D721Med (cell line): Measurements from ENCODE around the gene PSMD7.
"Not testable (repeated sequence)": the region's sequence is repeated elsewhere in the genome, so short reads cannot be mapped to it uniquely, and the experiment has no call there.

Experiments
- DNase-seq: peaks from one replicate; pipeline ENCODE4 v3.0.0; 2011; ENCODE audit warnings: low spot score; ENCODE audit not compliant: insufficient read length
- FAIRE-seq: peaks from 2 replicates; lab custom pipeline; 2011; peaks lifted over from hg19 to GRCh38; lab: Jason Lieb, UNC
- CTCF ChIP-seq: IDR thresholded peaks from 2 replicates; pipeline ENCODE4 v1.5.1; 2012; ENCODE audit warnings: mild to moderate bottlenecking, control low read depth; ENCODE audit not compliant: insufficient read depth; ENCODE audit errors: missing control alignments

Gene PSMD7

DNA sequence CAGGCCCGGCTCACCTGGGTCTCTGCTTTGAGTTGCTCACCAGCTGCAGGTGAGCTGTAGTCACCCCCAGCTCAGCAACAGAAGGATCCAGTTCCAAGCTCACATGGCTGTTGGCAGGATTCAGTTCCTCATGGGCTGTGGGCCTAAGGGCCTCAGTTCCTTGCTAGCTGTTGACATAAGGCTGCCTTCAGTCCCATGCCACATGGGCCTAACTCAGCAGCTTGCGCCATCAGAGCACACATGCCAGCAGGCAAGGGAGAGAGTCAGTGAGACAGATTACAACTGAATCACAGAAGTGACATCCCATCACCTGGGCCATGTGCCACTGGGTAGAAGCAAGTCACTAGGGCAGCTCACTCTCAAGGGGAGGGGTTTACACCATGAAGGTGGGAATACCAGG, 24.7 kb downstream of the PSMD7 start:
- TF ChIP-seq CTCF: no peak
- FAIRE-seq: no peak
- no peak for DNase-seq

DNA sequence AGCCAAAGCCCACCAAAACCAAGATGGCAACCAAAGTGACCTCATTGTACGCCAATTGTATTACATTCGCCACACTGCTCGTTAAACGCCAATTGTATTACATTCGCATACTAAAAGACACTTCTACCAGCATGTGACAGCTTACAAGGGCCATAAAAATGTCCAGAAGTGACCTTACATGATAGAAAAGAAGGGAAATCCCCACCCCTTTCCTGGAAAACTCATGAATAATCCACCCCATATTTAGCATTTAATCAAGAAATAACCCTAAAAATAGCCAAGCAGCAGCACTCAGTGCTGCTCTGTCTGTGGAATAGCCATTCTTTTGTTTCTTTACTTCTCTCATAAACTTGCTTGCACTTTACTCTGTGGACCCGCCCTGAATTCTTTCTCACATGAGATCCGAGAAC, 25.7 kb downstream of the PSMD7 start:
- no peak for DNase-seq
- FAIRE-seq: no peak
- no peak for TF ChIP-seq CTCF

- not testable (repeated sequence) for DNase-seq, FAIRE-seq
These were observed 28.2 kb downstream of the PSMD7 start for GRCh38 chr16:74324777-74325176.

GRCh38 chr16:74325641-74326040, 29.0 kb downstream of the PSMD7 start:
- TF ChIP-seq CTCF: no peak
- FAIRE-seq: no peak

GRCh38 chr16:74328346-74328745, 31.7 kb downstream of the PSMD7 start:
- FAIRE-seq, DNase-seq: not testable (repeated sequence)

More at GRCh38 chr16:74325641-74326040, 29.0 kb downstream of the PSMD7 start:
- DNase-seq: no peak

DNA sequence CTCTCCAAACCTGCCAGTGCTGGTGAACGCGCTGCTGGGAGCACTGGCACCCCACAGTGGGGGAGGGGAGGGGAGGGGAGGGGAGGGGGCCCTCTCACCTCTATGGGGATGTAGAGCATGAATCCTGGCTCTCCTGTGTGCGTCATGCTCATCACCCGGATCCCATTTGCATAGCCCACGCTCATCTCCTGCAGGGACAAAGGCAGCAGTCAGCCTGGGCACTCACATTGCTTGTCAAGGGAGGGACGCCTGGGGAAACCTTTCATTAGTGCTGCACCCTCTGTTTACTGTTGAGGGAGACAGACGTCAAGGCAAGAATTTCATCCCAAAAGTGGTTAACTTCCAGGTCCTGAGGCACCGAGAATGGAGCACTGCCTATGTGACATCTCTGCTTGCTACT, 35.9 kb downstream of the PSMD7 start:
- not testable (repeated sequence) for FAIRE-seq

GRCh38 chr16:74337506-74337905, 40.9 kb downstream of the PSMD7 start:
- not testable (repeated sequence) for FAIRE-seq, DNase-seq

More for the DNA sequence above, 35.9 kb downstream of the PSMD7 start:
- not testable (repeated sequence) for DNase-seq

GRCh38 chr16:74339226-74339625, 42.6 kb downstream of the PSMD7 start:
- FAIRE-seq, DNase-seq: not testable (repeated sequence)

GRCh38 chr16:74353038-74353437, 56.4 kb downstream of the PSMD7 start:
- FAIRE-seq, DNase-seq: not testable (repeated sequence)
